HT1080 (cell line): ENCODE measurements around the gene CCL16. TPM values are rescaled to one million over a fixed set of nuclear protein-coding genes. Genes with fewer than 3 reads are reported as not detected.
"Not testable (repeated sequence)": the region's sequence is repeated elsewhere in the genome, so short reads cannot be mapped to it uniquely, and the experiment has no call there.

Experiments
- DNase-seq: peaks from one replicate; pipeline ENCODE4 v3.0.0-alpha.2; 2015; ENCODE audit warnings: low read depth
- total RNA-seq: library from RNA; depleted of rRNA; stranded (reverse); fragments of >200 nt; shearing (Covaris generic); gene quantifications from 2 replicates; pipeline ENCODE4 v1.2.3, GENCODE V29; 2014; rRNA removed

Gene CCL16
- total RNA-seq, 1 experiment from 2014 or later, result not detected

DNA sequence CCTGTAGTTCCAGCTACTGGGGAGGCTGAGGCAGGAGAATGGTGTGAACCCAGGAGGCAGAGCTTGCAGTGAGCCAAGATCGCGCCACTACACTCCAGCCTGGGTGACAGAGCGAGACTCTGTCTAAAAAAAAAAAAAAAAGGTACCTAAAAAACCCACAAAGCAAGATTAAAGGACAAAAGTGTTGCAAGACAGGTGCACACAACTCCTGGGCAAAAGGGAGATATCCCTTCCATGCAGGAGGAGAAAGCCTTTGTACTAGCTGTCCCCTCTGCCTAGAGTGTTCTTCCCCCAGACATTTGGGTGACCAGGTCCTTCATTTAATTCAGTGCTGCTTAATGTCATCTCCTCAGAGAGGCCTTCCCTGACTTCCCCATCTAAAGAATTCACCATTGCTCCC lies 42.8 kb downstream of the CCL16 start:
- not testable (repeated sequence) for DNase-seq

DNA sequence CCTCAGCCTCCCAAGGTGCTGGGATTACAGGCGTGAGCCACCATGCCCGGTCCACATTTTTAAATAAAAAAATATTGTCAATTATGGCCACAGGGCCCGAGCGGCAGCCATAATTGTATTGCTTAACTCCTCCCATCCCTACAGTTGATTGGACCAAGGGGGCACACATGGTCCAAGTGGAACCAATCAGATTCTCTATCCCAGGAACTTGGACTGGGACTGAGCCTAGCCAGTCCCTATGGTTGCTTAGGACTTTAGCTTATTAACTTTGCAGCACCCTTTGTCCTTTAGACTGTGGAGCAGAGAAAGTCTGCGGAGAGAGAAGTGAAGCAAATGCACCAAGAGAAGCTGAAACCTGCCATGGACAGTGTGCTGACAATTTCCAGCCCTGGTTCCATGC lies 45.2 kb downstream of the CCL16 start:
- DNase-seq, result no peak

DNA sequence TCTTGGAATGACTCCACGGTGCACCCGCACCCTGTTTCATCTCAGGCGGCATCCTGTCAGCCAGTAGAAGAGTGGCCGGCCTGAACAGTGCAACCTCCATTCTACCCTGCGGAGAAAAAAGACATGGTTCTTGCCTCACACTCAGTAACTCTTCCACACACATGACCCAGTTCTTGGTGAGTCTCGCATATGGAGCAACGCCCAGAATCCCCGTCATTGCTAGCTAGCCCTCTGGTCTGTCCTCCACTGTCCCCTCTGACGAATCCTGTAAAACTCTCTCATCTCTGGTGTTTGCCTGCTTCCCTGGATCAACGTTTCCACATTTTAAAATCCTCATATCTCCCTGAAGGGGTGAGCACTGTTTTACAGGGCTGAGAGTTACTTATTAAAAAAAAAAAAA lies 46.5 kb downstream of the CCL16 start:
- DNase-seq, result no peak

DNA sequence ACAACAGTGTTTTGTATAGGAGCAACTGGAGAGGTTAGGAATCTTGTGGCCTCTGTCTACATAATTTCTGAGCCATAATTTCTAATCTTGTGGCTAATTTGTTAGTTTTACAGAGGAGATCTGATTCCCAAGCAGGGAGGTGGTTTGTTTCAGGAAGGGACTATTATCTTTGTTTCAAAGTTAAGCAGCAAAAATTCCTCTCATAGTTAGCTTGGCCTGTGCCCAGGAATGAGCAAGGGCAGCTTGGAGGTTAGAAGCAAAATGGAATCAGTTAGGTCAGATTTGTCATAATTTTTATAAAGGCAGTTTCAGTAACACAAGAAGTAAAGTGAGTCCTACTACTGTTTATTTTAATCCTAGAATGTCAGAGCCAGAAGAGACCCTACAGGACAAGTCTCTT lies 48.7 kb downstream of the CCL16 start:
- no peak for DNase-seq

DNA sequence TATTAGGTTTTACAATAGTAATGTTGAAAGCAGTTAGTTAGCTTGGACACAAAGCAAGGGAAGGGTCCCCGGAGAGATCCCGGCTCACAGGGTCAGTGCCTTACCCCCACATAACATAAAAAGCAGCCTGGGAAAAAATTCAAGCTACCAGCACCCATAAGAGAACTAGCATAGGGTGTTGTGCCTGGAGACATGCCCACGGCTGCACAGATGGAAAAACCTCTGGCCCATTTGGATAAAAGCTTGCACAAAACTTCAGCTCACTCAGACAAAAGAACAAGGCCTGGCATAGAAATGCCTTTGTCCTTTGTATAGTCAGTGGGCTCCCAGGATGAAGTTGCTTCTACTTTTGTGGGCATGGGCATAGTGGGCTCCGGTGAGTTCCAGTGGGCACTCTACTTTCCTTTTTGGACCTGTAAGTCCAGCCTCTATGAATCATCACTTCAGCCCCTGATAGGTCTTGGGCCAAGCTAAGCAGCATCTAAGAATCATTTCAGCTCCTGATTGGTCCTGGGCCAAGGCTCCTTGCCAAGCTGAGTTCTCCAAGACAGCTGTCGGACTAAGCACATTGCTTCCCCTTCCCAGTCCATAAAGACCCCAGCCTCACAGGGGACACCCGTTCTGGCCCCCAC lies 49.4 kb downstream of the CCL16 start:
- DNase-seq, result peak; percentile 30

DNA sequence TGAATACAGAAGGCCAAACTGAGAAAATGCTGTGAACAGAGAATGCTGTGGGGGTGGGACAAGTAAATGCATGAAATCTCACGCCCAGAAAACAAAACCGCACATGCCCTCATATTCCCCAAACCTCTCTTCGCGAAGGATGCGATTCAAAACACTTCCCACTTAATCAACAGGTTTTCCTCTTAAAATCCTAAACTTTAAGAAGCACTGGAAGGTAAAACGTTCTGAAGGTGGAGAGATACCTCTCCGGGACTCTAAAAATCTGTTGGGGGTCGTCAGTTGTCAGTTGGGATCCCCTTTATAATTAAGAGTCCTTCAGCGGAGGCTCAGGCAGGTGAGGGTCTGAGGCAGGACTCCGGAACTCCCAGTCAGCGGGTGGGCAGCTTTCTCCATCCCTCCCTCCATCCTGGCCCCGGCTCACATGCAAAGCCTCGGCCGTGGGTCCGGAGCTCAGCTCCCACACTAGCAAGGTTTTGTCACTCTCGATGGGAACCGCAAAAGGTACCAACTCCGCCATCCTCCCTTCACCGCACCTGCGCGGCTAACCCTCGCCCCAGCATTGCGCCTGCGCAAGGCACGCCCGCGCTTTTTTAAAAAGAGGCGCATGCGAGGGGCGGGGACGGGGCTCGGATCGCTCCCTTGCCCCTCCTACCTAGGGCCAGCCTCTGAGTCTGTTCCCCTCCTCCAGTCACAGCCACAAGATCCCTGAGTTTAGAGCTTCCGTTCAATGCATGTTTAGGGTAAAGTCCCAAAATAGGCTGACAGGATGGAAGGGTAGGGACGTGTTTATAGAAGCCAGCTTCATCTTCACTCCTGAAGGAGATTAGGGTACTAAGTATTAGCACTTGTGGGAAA lies 50.9 kb downstream of the CCL16 start, which contains the start of gene RDM1:
RDM1 (minus strand) TSS at position 563 of the 855 bp plus-strand sequence; CDS start at position 517, 46 bp downstream.
- peak; percentile 83 for DNase-seq

- DNase-seq, result no peak
Observed at GRCh38 chr17:35927714-35928113, 53.6 kb downstream of the CCL16 start.

Other genes with a start within 250 kb of the CCL16 start
- gene RASL10B, start 249.9 kb downstream of the CCL16 start, total RNA-seq, result 6.8 and 7.6 TPM in 2 replicates
- 0.05 TPM in 1 of 2 replicates, not detected in the other for gene GAS2L2, start 228.3 kb downstream of the CCL16 start, total RNA-seq
- not detected in 2 replicates for gene C17orf50, start 220.6 kb downstream of the CCL16 start, total RNA-seq
- 0.13 and 0.18 TPM in 2 replicates for gene MMP28, start 185.9 kb downstream of the CCL16 start, total RNA-seq
- gene TAF15, start 172.0 kb downstream of the CCL16 start, total RNA-seq, result 27.5 and 41.3 TPM in 2 replicates
- gene HEATR9, start 112.6 kb downstream of the CCL16 start, total RNA-seq, result not detected in 2 replicates
- gene CCL5, start 101.1 kb downstream of the CCL16 start, total RNA-seq, result not detected in 2 replicates
- 3.2 and 5.1 TPM in 2 replicates for gene RDM1, start 50.7 kb downstream of the CCL16 start, total RNA-seq
- gene LYZL6, start 37.8 kb downstream of the CCL16 start, total RNA-seq, result not detected in 2 replicates
- gene CCL14, start 5.2 kb upstream of the CCL16 start, total RNA-seq, result not detected in 2 replicates
- not detected in 2 replicates for gene CCL15, start 20.1 kb upstream of the CCL16 start, total RNA-seq
- not detected in 2 replicates for gene CCL23, start 36.5 kb upstream of the CCL16 start, total RNA-seq
- gene CCL18, start 82.8 kb upstream of the CCL16 start, total RNA-seq, result not detected in 2 replicates
- 0.17 TPM in 1 of 2 replicates, not detected in the other for gene CCL3, start 108.6 kb upstream of the CCL16 start, total RNA-seq
- not detected in 2 replicates for gene CCL4, start 122.3 kb upstream of the CCL16 start, total RNA-seq
- gene TBC1D3B, start 195.1 kb upstream of the CCL16 start, total RNA-seq, result 2.0 TPM in 1 of 2 replicates, not detected in the other
- 0.13 TPM in 1 of 2 replicates, not detected in the other for gene CCL3L1, start 215.3 kb upstream of the CCL16 start, total RNA-seq
- gene CCL4L2, start 229.6 kb upstream of the CCL16 start, total RNA-seq, result not detected in 2 replicates